ENCODE results near the gene PDE4A.
"Not testable (repeated sequence)": the region's sequence is repeated elsewhere in the genome, so short reads cannot be mapped to it uniquely, and the experiment has no call there.

The PDE4A gene

DNA sequence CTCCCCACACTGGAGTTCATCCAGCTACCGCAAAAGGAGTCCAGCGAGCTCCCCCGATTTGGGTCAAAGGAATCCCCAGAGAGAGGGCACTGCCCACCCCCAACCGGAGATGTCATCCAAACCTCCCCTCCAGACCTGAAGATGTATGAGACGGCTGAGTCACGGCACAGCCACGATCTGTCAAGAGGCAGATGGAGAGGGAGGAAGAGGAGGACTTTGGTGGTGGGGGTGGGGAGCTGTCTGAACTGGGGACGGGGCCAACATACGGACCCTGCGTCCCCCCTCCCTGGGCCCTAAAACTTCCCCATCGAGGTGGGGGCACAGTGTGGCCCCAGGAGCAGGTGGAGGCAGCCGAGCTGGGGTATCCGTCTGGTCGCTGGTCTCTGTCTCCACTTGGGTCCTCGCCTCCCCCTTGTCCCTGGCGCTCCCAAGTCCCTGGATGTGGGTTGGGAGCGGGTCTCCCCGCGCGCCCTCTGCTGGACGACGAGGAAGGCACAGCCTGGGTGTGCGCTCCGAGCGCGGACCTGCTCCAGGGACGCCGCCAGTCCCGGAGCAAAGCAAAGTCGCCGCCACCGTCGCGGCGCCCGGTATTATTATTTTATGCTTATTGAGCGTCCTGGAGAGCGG, 3.8 kb downstream of the PDE4A start:
- peak in 1 of 2 donors; percentile 50 for DNase-seq (ENCODE audit: low read depth in 2 of 2)

- no peak for DNase-seq (ENCODE audit: low read depth in 2 of 2)
Observed at GRCh38 chr19:10427169-10427568, 6.8 kb downstream of the PDE4A start.

- no peak for DNase-seq (ENCODE audit: low read depth in 2 of 2)
Observed at GRCh38 chr19:10428996-10429381, 8.7 kb downstream of the PDE4A start.

DNA sequence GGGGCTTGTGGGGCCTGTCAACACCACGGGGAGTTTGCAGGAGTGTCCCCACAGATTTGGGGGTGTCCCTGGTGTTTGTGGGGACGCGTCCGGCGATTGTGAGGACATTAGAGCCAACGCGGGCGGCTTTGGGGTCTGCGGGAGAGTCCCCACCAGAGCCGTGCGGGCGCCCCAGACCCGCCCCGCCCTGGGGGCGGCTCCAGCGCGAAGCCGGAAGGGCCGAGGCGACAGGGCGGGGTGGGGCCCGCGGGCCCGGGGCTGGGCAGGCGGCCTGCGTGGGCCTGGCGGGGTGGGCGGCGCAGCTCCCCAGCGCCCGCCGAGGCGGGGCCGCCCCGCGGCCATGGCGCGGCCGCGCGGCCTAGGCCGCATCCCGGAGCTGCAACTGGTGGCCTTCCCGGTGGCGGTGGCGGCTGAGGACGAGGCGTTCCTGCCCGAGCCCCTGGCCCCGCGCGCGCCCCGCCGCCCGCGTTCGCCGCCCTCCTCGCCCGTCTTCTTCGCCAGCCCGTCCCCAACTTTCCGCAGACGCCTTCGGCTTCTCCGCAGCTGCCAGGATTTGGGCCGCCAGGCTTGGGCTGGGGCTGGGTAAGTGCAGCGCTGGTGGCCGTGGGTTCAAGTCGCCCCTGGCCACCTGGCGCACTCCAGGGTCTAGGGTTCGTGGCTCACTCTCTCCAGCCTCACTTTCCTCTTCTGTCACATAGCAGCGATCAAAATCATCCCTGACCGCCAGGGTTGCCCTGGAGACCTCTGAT, 10.3 kb downstream of the PDE4A start:
- no peak for DNase-seq (ENCODE audit: low read depth in 2 of 2)

GRCh38 chr19:10431254-10431942, 11.1 kb downstream of the PDE4A start:
- no peak for DNase-seq (ENCODE audit: low read depth in 2 of 2)

- DNase-seq (ENCODE audit: low read depth in 2 of 2) = peak in 1 of 2 donors; percentile 20
Observed at GRCh38 chr19:10431943-10432735, 11.8 kb downstream of the PDE4A start.

- no peak for DNase-seq (ENCODE audit: low read depth in 2 of 2)
Observed at GRCh38 chr19:10432736-10433130, 12.4 kb downstream of the PDE4A start.

DNA sequence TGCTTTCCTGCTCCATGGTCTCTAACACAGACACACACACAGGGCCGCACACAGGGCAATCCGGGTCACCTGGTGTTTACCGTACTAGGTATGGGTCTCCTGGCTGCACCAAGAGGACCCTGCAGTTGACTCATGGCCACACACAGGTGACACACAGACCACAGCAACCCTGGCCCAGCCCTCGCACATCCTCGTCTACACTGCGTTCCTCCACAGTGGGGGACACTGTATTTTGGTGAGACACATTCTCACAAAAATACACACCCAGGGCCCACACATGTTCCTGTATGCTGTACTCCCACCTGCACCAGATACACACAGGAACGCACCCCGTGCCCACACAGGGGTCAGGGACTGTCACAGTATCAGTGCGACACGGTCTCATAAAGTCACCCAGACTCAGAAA, 12.8 kb downstream of the PDE4A start:
- no peak for DNase-seq (ENCODE audit: low read depth in 2 of 2)

DNA sequence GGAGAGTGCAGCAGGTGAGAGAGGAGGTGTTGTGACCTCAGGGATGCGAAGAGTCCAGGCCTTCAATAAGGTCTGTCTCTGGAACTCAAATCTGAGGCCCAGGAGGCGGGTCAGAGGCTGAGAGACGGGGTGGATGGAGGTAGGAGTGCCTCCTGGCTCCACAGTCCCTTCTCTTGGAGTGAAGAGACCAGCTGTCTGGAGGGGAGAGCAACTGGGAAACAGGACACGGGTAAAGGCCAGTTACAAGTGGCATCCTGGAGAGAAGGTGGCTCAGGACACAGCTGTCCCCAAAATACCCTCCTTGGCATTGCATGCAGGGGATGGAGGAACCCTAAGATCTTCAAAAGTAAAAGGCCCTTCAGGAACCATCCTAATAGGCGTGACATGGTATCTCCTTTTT, 19.2 kb downstream of the PDE4A start:
- DNase-seq (ENCODE audit: low read depth in 2 of 2) = no peak

GRCh38 chr19:10442698-10443097, 22.4 kb downstream of the PDE4A start:
- no peak for DNase-seq (ENCODE audit: low read depth in 2 of 2)

- no peak for DNase-seq (ENCODE audit: low read depth in 2 of 2)
Observed at GRCh38 chr19:10449037-10449436, 28.7 kb downstream of the PDE4A start.

GRCh38 chr19:10450191-10450852, 30.0 kb downstream of the PDE4A start:
- no peak for DNase-seq (ENCODE audit: low read depth in 2 of 2)

GRCh38 chr19:10450853-10451609, 30.7 kb downstream of the PDE4A start:
- DNase-seq (ENCODE audit: low read depth in 2 of 2) = no peak

GRCh38 chr19:10452726-10453618, 32.6 kb downstream of the PDE4A start:
- DNase-seq (ENCODE audit: low read depth in 2 of 2) = no peak

- DNase-seq (ENCODE audit: low read depth in 2 of 2) = no peak
Observed at GRCh38 chr19:10453852-10454251, 33.5 kb downstream of the PDE4A start.

DNA sequence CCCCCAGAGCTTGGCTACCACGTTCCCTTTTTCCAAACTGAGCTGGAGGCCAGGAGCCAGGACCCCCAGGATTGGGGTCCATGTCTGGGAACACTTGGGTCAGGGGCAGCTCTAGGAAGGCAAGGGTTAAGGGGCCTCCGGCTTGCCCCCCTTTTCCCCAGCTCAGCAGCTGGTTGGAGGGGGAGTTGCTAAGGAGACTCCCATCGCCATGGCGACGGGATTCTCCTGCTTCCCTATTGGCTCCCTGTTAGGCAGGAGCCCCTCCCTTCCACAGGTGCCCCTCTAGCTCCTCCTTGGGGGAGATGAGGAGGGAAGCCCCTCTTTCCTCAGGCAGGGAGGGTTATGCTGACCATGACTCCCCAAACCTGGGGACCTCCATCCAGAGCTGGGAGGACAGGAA, 33.9 kb downstream of the PDE4A start:
- DNase-seq (ENCODE audit: low read depth in 2 of 2) = no peak

GRCh38 chr19:10458733-10459132, 38.4 kb downstream of the PDE4A start:
- DNase-seq (ENCODE audit: low read depth in 2 of 2) = not testable (repeated sequence)

GRCh38 chr19:10460714-10461046, 40.3 kb downstream of the PDE4A start:
- DNase-seq (ENCODE audit: low read depth in 2 of 2) = no peak

GRCh38 chr19:10461047-10461949, 41.0 kb downstream of the PDE4A start:
- peak; percentile 66 to 79 for DNase-seq (ENCODE audit: low read depth in 2 of 2)
